HepG2 (cell line): ENCODE data around the gene CDH12. TPM values are rescaled to one million over a fixed set of nuclear protein-coding genes. Genes with fewer than 3 reads are reported as not detected.

Experiments used
- ATAC-seq: fragments of 200-7000 bp; cut with Tn5 transposase; 3 replicates; pipeline ENCODE4 v1.9.1; 2020; ENCODE audit warnings: mild to moderate bottlenecking, moderate library complexity
- BruUV-seq: library from RNA; stranded (reverse); fragments of 400-500 nt; replicated peaks from 2 replicates; lab custom pipeline; 2021; lab: Mats Ljungman, UMichigan
- CTCF ChIA-PET: fragments of 300-600 bp; formaldehyde crosslinking; extraction: SDS; loops from one replicate; lab custom pipeline; 2021; ENCODE audit warnings: low total read pairs, inconsistent platforms, low intra/inter-chr PET ratio; lab: Yijun Ruan, JAX
- POLR2A ChIA-PET: fragments of 350-600 bp; sonication (Branson Sonifier 250); formaldehyde crosslinking; loops from one replicate; lab custom pipeline; 2020; ENCODE audit warnings: antibody characterized with exemption, inconsistent platforms; lab: Yijun Ruan, JAX
- DNase-seq: peaks from one replicate; pipeline ENCODE4 v3.0.0-alpha.2; 2015; ENCODE audit warnings: low spot score
- FAIRE-seq: peaks from 3 replicates; lab custom pipeline; 2011; peaks lifted over from hg19 to GRCh38; lab: Jason Lieb, UNC
- H2AFZ ChIP-seq: one replicate; pipeline ENCODE4 v1.6.1; 2011; ENCODE audit warnings: low read length, inconsistent platforms
- H3K27ac ChIP-seq: fragments of 300-600 bp; 3 replicates; pipeline ENCODE4 v1.8.0; 2011; ENCODE audit warnings: mixed run types, mild to moderate bottlenecking, mixed read lengths, low read length, inconsistent platforms; ENCODE audit not compliant: insufficient read depth; ENCODE audit errors: extremely low read length
- H3K27me3 ChIP-seq, 2 experiments: fragments of 200-600 bp in 1 of 2; 2 replicates in 1 of 2; 3 replicates in 1 of 2; pipeline versions ENCODE4 v1.6.0 to v1.8.0; 2011; ENCODE audit warnings: low read length in 2 of 2, mild to moderate bottlenecking in 2 of 2, moderate library complexity in 2 of 2, inconsistent platforms in 1 of 2; ENCODE audit not compliant: insufficient read depth in 2 of 2, control insufficient read depth in 1 of 2
- H3K36me3 ChIP-seq, 2 experiments: fragments of 200-600 bp in 1 of 2; replicated peaks in 1 of 2; 2 replicates in 1 of 2; 3 replicates in 1 of 2; pipeline versions ENCODE4 v1.5.1 to v1.8.0; 2011; ENCODE audit warnings: low read length in 2 of 2, inconsistent platforms in 1 of 2; ENCODE audit not compliant: insufficient read depth in 2 of 2, control insufficient read depth in 1 of 2
- H3K4me1 ChIP-seq: 2 replicates; pipeline ENCODE4 v1.5.1; 2012; ENCODE audit warnings: low read length, inconsistent platforms; ENCODE audit not compliant: insufficient read depth
- H3K4me2 ChIP-seq: 2 replicates; pipeline ENCODE4 v1.6.0; 2011; ENCODE audit warnings: low read depth, low read length, inconsistent platforms
- H3K4me3 ChIP-seq, 3 experiments: fragments of 200-600 bp in 1 of 3; sonication (generic), shearing (Covaris generic) in 1 of 3; replicated peaks in 1 of 3; 2 replicates each; pipeline ENCODE4 v1.5.1; 2011 to 2016; ENCODE audit warnings: low read length in 3 of 3, inconsistent platforms in 2 of 3, low read depth in 2 of 3, mild to moderate bottlenecking in 2 of 3, control low read depth in 1 of 3, mixed read lengths in 1 of 3; ENCODE audit not compliant: insufficient read depth in 1 of 3
- H3K79me2 ChIP-seq: one replicate; pipeline ENCODE4 v1.6.1; 2011; ENCODE audit warnings: low read length, inconsistent platforms; ENCODE audit not compliant: insufficient read depth
- H3K9ac ChIP-seq: 2 replicates; pipeline ENCODE4 v1.6.0; 2011; ENCODE audit warnings: mild to moderate bottlenecking, low read depth, low read length, inconsistent platforms; ENCODE audit not compliant: insufficient read depth
- H3K9me3 ChIP-seq: 2 replicates; pipeline ENCODE4 v1.5.1; 2012; ENCODE audit warnings: mild to moderate bottlenecking, low read length
- H4K20me1 ChIP-seq: 2 replicates; pipeline ENCODE4 v1.6.0; 2011; ENCODE audit warnings: inconsistent platforms, mild to moderate bottlenecking, low read length, moderate library complexity; ENCODE audit not compliant: insufficient read depth
- ARHGAP35 ChIP-seq: sonication (generic); formaldehyde crosslinking; IDR thresholded peaks from 2 replicates; pipeline ENCODE4 v1.9.0; 2022; ENCODE audit warnings: mild to moderate bottlenecking, inconsistent platforms, moderate library complexity, missing genetic modification reagents, borderline replicate concordance
- EED ChIP-seq: sonication (generic); formaldehyde crosslinking; IDR thresholded peaks from 2 replicates; pipeline ENCODE4 v1.5.0; 2020; ENCODE audit warnings: mild to moderate bottlenecking, missing genetic modification reagents
- KDM4B ChIP-seq: sonication (generic); formaldehyde crosslinking; IDR thresholded peaks from 2 replicates; pipeline ENCODE4 v1.4.0; 2020; ENCODE audit warnings: missing genetic modification reagents
- NR2C2 ChIP-seq: sonication (generic); formaldehyde crosslinking; IDR thresholded peaks from 2 replicates; pipeline ENCODE4 v1.4.0; 2020; ENCODE audit warnings: missing genetic modification reagents, mild to moderate bottlenecking, moderate library complexity, borderline replicate concordance
- SCMH1 ChIP-seq: sonication (generic); formaldehyde crosslinking; IDR thresholded peaks from 2 replicates; pipeline ENCODE4 v1.9.0; 2021; ENCODE audit warnings: missing genetic modification reagents, mild to moderate bottlenecking, borderline replicate concordance
- ZNF235 ChIP-seq: sonication (generic); formaldehyde crosslinking; IDR thresholded peaks from 2 replicates; pipeline ENCODE4 v1.8.1; 2023; ENCODE audit warnings: mild to moderate bottlenecking, missing genetic modification reagents, borderline replicate concordance
- ZNF460 ChIP-seq: sonication (generic); formaldehyde crosslinking; IDR thresholded peaks from 2 replicates; pipeline ENCODE4 v1.5.1; 2020; ENCODE audit warnings: missing genetic modification reagents, mild to moderate bottlenecking, borderline replicate concordance
- ZNF569 ChIP-seq: sonication (generic); formaldehyde crosslinking; IDR thresholded peaks from 2 replicates; pipeline ENCODE4 v1.5.0; 2020; ENCODE audit warnings: mild to moderate bottlenecking, missing genetic modification reagents, moderate library complexity, borderline replicate concordance
- ZNF652 ChIP-seq: IDR thresholded peaks from 2 replicates; pipeline ENCODE4 v1.6.1; 2016; ENCODE audit warnings: low read depth, borderline replicate concordance
- ZNF777 ChIP-seq: sonication (generic); formaldehyde crosslinking; IDR thresholded peaks from 2 replicates; pipeline ENCODE4 v1.4.0; 2020; ENCODE audit warnings: missing genetic modification reagents
- ZNF891 ChIP-seq: sonication (generic); formaldehyde crosslinking; IDR thresholded peaks from 2 replicates; pipeline ENCODE4 v1.5.0; 2020; ENCODE audit warnings: mild to moderate bottlenecking, missing genetic modification reagents
- WGBS: methylation state at CpG from one replicate; pipeline ENCODE4 v1.1.6; 2017; ENCODE audit warnings: low lambda C conversion rate; 5-methylcytosine and 5-hydroxymethylcytosine counted together
- in situ Hi-C: cut with HindIII; loops from 2 replicates; pipeline ENCODE4 v1.10.0; 2017; ENCODE audit warnings: low pct_unique_long_range_greater_than_20kb; ENCODE audit not compliant: extremely low pct_ligation_motif_present
- intact Hi-C: fragments of 100-400 bp; cut with micrococcal nuclease; formaldehyde crosslinking; loops from one replicate; pipeline ENCODE4 v1.10.0; 2022; ENCODE audit not compliant: unreplicated experiment
- polyA plus RNA-seq, 8 experiments: library from polyadenylated mRNA; depleted of rRNA in 3 of 8; stranded (reverse) in 7 of 8; unstranded in 1 of 8; fragments of >200 nt; fragmentation: Illumina TruSeq in 4 of 8; extraction: Trizol in 4 of 8; gene quantifications; 2 replicates each; pipeline versions ENCODE4 v1.2.1 to v1.2.3, GENCODE V29; 2011 to 2016; ENCODE audit warnings: low read depth in 4 of 8, missing spikeins in 1 of 8, mixed read lengths in 1 of 8; ENCODE audit not compliant: insufficient read depth in 1 of 8
- total RNA-seq, 5 experiments: library from RNA; depleted of rRNA; stranded (reverse); fragments of >200 nt; fragmentation: Illumina TruSeq; extraction: Trizol; gene quantifications; 2 replicates each; pipeline ENCODE4 v1.2.3, GENCODE V29; 2016; ENCODE audit warnings: low read depth in 1 of 5
- TF ChIP-seq, protein P1 (sequence below), 2 experiments: sonication (generic) in 1 of 2; formaldehyde crosslinking in 1 of 2; IDR thresholded peaks; 2 replicates each; pipeline versions ENCODE4 v1.6.1 to v1.9.0; 2014 to 2022; ENCODE audit warnings: antibody characterized with exemption in 1 of 2, borderline replicate concordance in 1 of 2, inconsistent platforms in 1 of 2, low read depth in 1 of 2, missing genetic modification reagents in 1 of 2
- TF ChIP-seq, protein P2 (sequence below): IDR thresholded peaks from 2 replicates; pipeline ENCODE4 v1.6.1; 2016; ENCODE audit warnings: low read depth, borderline replicate concordance
- TF ChIP-seq, protein P3 (sequence below): sonication (generic); formaldehyde crosslinking; IDR thresholded peaks from 2 replicates; pipeline ENCODE4 v1.5.1; 2020; ENCODE audit warnings: missing genetic modification reagents, mild to moderate bottlenecking, borderline replicate concordance

The CDH12 gene
- total and polyA plus RNA-seq, 2 of the 13 experiments (the other 11 are each of a cell fraction or from before 2014, with no cell fraction given) = not detected

DNA sequence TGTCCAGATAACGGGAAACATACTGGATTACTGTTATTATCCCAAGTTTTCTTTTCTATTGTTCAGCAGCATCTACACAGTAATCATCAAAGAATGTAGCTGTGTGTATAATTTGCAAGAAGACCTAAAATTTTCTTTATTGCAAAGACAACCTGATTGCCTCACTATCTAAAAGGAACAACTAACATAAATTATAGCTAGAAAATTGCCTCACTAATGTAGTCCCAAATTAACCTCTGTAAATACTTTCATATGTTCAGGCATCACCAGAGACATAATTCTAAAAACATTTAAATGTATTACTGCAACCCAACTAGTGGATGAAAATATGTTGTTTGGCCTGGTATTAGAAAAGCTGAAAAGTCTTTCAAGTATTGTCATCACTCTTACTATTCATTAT is 275.4 kb downstream of the CDH12 start (continued):
- TF ChIP-seq, protein P1, sequence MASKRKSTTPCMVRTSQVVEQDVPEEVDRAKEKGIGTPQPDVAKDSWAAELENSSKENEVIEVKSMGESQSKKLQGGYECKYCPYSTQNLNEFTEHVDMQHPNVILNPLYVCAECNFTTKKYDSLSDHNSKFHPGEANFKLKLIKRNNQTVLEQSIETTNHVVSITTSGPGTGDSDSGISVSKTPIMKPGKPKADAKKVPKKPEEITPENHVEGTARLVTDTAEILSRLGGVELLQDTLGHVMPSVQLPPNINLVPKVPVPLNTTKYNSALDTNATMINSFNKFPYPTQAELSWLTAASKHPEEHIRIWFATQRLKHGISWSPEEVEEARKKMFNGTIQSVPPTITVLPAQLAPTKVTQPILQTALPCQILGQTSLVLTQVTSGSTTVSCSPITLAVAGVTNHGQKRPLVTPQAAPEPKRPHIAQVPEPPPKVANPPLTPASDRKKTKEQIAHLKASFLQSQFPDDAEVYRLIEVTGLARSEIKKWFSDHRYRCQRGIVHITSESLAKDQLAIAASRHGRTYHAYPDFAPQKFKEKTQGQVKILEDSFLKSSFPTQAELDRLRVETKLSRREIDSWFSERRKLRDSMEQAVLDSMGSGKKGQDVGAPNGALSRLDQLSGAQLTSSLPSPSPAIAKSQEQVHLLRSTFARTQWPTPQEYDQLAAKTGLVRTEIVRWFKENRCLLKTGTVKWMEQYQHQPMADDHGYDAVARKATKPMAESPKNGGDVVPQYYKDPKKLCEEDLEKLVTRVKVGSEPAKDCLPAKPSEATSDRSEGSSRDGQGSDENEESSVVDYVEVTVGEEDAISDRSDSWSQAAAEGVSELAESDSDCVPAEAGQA (IDR thresholded peaks at IDR 0.05; ENCODE audit: low read depth) = no peak
- TF ChIP-seq, protein P1 (CRISPR knock-in tag; IDR thresholded peaks at IDR 0.05; ENCODE audit: borderline replicate concordance) = no peak
- TF ChIP-seq ARHGAP35 (no peak), SCMH1 (CRISPR knock-in tag) (no peak)

DNA sequence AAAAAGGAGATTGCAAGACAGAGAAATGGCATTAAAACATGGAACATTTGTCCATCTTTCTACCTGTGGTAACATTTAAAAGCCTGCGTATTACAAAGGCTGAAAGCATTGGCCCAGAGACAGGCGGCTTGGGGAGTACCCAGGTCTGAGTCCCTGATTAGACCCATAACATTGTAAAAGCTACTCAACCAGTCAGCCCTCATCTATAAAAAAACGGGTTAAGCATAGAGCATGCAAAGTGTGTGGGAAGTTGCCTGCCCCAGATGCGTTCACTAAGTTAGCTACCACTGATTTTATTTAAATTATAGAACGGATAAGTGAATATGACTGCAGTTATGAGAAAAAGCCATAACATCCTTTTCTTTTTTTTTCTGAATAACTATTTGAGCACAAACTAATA is 276.1 kb downstream of the CDH12 start:
- 27% methylated on average over 5 of the region's 5 CpGs for WGBS
- Histone ChIP-seq H3K36me3 (no peaks in the 10 kb centered on the region), H2AFZ (no peak overlapping the region), H3K4me3 (no peak overlapping the region), H3K9me3 (peaks cover 4% of the 10 kb centered on the region), H3K79me2 (no peaks in the 10 kb centered on the region), H3K4me2 (no peak overlapping the region), H3K9ac (no peak overlapping the region), H3K27ac (no peak overlapping the region), H3K4me1 (no peaks in the 10 kb centered on the region), H4K20me1 (no peaks in the 10 kb centered on the region), H3K27me3 (no peaks in the 10 kb centered on the region)
- BruUV-seq = no TSS peak
- ATAC-seq = no peak
- in situ Hi-C loops (no loop called here), intact Hi-C loops (no loop called here)
- CTCF ChIA-PET = no interaction called here
- TF ChIP-seq ZNF460 (CRISPR knock-in tag) = no peak
- TF ChIP-seq, protein P2, sequence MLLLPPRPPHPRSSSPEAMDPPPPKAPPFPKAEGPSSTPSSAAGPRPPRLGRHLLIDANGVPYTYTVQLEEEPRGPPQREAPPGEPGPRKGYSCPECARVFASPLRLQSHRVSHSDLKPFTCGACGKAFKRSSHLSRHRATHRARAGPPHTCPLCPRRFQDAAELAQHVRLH (CRISPR knock-in tag) = no peak
- TF ChIP-seq ZNF777 = no peak
- TF ChIP-seq ZNF235 (CRISPR knock-in tag) = no peak
- no peak for TF ChIP-seq ZNF569
- TF ChIP-seq NR2C2 (CRISPR knock-in tag) = no peak
- TF ChIP-seq, protein P3, sequence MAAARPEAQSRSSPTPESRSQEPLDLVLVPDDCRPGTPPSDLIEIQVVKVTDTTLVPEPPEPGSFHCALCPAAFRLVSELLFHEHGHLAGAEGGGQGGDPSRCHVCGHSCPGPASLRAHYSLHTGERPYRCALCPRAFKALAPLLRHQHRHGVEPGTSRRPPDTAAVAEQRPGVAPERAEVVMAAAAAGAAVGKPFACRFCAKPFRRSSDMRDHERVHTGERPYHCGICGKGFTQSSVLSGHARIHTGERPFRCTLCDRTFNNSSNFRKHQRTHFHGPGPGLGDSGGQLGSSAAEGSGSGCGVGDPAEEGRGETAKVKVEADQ (CRISPR knock-in tag) = no peak
- TF ChIP-seq EED (CRISPR knock-in tag) = no peak
- no peak for TF ChIP-seq ZNF891 (CRISPR knock-in tag)
- TF ChIP-seq KDM4B (CRISPR knock-in tag) = no peak
- no peak for TF ChIP-seq ZNF652 (CRISPR knock-in tag)
- FAIRE-seq = no peak
- DNase-seq = no peak
- POLR2A ChIA-PET = no interaction called here
